ENCODE data around the gene DCTPP1. TPM values are rescaled to one million over a fixed set of nuclear protein-coding genes. Genes with fewer than 3 reads are reported as not detected.
A peak's percentile ranks its signal among the peaks of the same experiment; 100 is the strongest.

The DCTPP1 gene
- total RNA-seq, 2 donors from 2014 or later = 14.4 to 18.7 TPM

- Histone ChIP-seq H3K9me3 (no peaks in the 10 kb centered on the region), H3K36me3 (peaks cover 15% of the 10 kb centered on the region), H3K4me3 (peak overlapping the region; percentile 95 to 98), H3K4me1 (peaks cover 0 to 18% of the 10 kb centered on the region in 2 donors), H3K27ac (peak overlapping the region; percentile 96 to 99), H3K27me3 (no peaks in the 10 kb centered on the region)
- DNase-seq (ENCODE audit: low spot score) = no peak
- TF ChIP-seq CTCF (IDR thresholded peaks at IDR 0.05) = no peak
Measured at GRCh38 chr16:30444231-30445148, 14.7 kb upstream of the DCTPP1 start.

GRCh38 chr16:30443631-30444030, 13.8 kb upstream of the DCTPP1 start:
- H3K4me1 ChIP-seq = peaks cover 0 to 18% of the 10 kb centered on the region in 2 donors
- H3K9me3 ChIP-seq = no peaks in the 10 kb centered on the region
- H3K4me3 ChIP-seq = no peak overlapping the region
- H3K27ac ChIP-seq = no peak overlapping the region
- H3K36me3 ChIP-seq = peaks cover 15% of the 10 kb centered on the region
- no peak for TF ChIP-seq CTCF (IDR thresholded peaks at IDR 0.05)
- DNase-seq (ENCODE audit: low spot score) = no peak
- H3K27me3 ChIP-seq = no peaks in the 10 kb centered on the region

GRCh38 chr16:30439720-30440348, 10.0 kb upstream of the DCTPP1 start:
- Histone ChIP-seq H3K27ac (no peak overlapping the region), H3K4me3 (no peak overlapping the region), H3K4me1 (peaks cover 0 to 9% of the 10 kb centered on the region in 2 donors), H3K36me3 (peaks cover 15% of the 10 kb centered on the region), H3K27me3 (no peaks in the 10 kb centered on the region), H3K9me3 (no peaks in the 10 kb centered on the region)
- no peak for DNase-seq (ENCODE audit: low spot score)
- TF ChIP-seq CTCF (IDR thresholded peaks at IDR 0.05) = no peak

GRCh38 chr16:30438835-30439234, 9.0 kb upstream of the DCTPP1 start:
- Histone ChIP-seq H3K27me3 (no peaks in the 10 kb centered on the region), H3K4me1 (no peaks in the 10 kb centered on the region), H3K36me3 (peaks cover 8% of the 10 kb centered on the region), H3K4me3 (no peak overlapping the region), H3K9me3 (no peaks in the 10 kb centered on the region), H3K27ac (no peak overlapping the region)
- no peak for TF ChIP-seq CTCF (IDR thresholded peaks at IDR 0.05)
- DNase-seq (ENCODE audit: low spot score) = no peak

GRCh38 chr16:30437511-30438046, 7.7 kb upstream of the DCTPP1 start:
- Histone ChIP-seq H3K27me3 (no peaks in the 10 kb centered on the region), H3K9me3 (no peaks in the 10 kb centered on the region), H3K4me1 (no peaks in the 10 kb centered on the region), H3K4me3 (no peak overlapping the region), H3K36me3 (no peaks in the 10 kb centered on the region), H3K27ac (no peak overlapping the region)
- no peak for TF ChIP-seq CTCF (IDR thresholded peaks at IDR 0.05)
- DNase-seq (ENCODE audit: low spot score) = no peak

All from right atrium auricular region (tissue), 2 donors.